ENCODE measurements around the gene DOCK9. TPM values are rescaled to one million over a fixed set of nuclear protein-coding genes. Genes with fewer than 3 reads are reported as not detected.

DOCK9 gene
- total and polyA plus RNA-seq, 2 donors (not counting 3 experiments of a cell fraction or from before 2014, with no cell fraction given) = 147 to 323 TPM

DNA sequence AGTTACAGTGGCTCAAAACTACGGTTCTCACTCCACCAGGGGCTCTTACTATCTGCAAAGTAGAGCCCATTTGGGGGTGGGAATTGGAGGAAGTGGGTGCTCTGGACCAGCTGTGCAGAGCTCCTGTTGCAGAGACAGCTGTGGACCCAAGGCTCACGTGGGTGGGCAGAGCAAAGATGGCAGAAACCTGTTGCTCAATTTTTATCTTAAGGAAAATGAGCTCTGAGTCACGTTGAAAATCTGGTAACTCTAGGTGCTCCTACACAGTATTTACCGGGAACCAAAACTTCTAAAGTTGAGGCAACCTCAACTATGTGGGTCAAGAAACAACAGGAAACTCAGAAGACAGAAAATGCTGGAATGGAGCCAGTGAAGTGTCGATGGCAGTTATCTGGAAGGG, 195.2 kb downstream of the DOCK9 start:
- H3K9me1 ChIP-seq (replicated peaks; ENCODE audit: control insufficient read depth, extremely low read depth, insufficient read depth, low read length) = no peaks in the 10 kb centered on the region
- H3K4me1 ChIP-seq (ENCODE audit: control insufficient read depth, extremely low read depth, insufficient read depth, low read length) = peaks cover 3% of the 10 kb centered on the region
- peaks cover 8 to 9% of the 10 kb centered on the region in 2 experiments for H3K27me3 ChIP-seq (ENCODE audit: control insufficient read depth in 2 of 2, insufficient read depth in 2 of 2, low read length in 2 of 2)
- dilution Hi-C loops (cut with MboI; ENCODE audit: extremely low pct_ligation_motif_present, low sequenced_read_pairs) (no loop called here), intact Hi-C loops (cut with micrococcal nuclease) (no loop called here)
- CTCF ChIA-PET = interaction anchor here (1.0 kb wide), 1 partner anchor 11 kb away, joined by 3 read pairs; no protein-coding TSS in a partner anchor
- POLR2A ChIA-PET = no interaction called here
- H3K4me2 ChIP-seq (ENCODE audit: insufficient read depth, low read length) = no peak overlapping the region
- no peak overlapping the region for H2AFZ ChIP-seq (ENCODE audit: low read depth, low read length)
- H3K4me3 ChIP-seq (replicated peaks in 1 of 3; ENCODE audit: insufficient read depth in 1 of 3, low read depth in 1 of 3, low read length in 3 of 3) = no peak overlapping the region
- no peak overlapping the region for H3K27ac ChIP-seq (ENCODE audit: insufficient read depth, low read depth, low read length)
- H4K20me1 ChIP-seq (replicated peaks; ENCODE audit: control insufficient read depth, extremely low read depth, insufficient read depth, low read length) = no peaks in the 10 kb centered on the region
- FAIRE-seq (no peak), DNase-seq (ENCODE audit: low read depth, low spot score) (no peak)
- no TSS peak for BruUV-seq (replicated peaks)
- H3K9me3 ChIP-seq (replicated peaks; ENCODE audit: control insufficient read depth, insufficient read depth, low read length) = no peaks in the 10 kb centered on the region
- no peaks in the 10 kb centered on the region for H3K36me3 ChIP-seq (ENCODE audit: control insufficient read depth in 2 of 2, extremely low read depth in 1 of 2, insufficient read depth in 2 of 2, low read length in 2 of 2)
- no peak overlapping the region for H3K9ac ChIP-seq (replicated peaks; ENCODE audit: extremely low read depth, insufficient read depth, low read length)
- no peaks in the 10 kb centered on the region for H3K79me2 ChIP-seq (ENCODE audit: control insufficient read depth, insufficient read depth, low read length)
- TF ChIP-seq GATA2 (IDR thresholded peaks at IDR 0.05; ENCODE audit: insufficient read depth, insufficient read length, low read depth, low read length) (no peak), FOS (IDR thresholded peaks at IDR 0.05; ENCODE audit: borderline replicate concordance, insufficient read depth, low read length) (no peak), EZH2 (IDR thresholded peaks at IDR 0.05; ENCODE audit: borderline replicate concordance, low read depth, low read length, severe bottlenecking) (no peak), POLR2AphosphoS5 (IDR thresholded peaks at IDR 0.05; ENCODE audit: insufficient read depth, low read depth, low read length) (no peak), POLR2A (IDR thresholded peaks at IDR 0.05; ENCODE audit: low read depth, low read length) (no peak), MYC (IDR thresholded peaks at IDR 0.05; ENCODE audit: low read depth, low read length) (no peak), JUN (IDR thresholded peaks at IDR 0.05; ENCODE audit: borderline replicate concordance, insufficient read depth, insufficient read length, low read depth) (no peak), CTCF (IDR thresholded peaks at IDR 0.05; ENCODE audit: extremely low read depth in 1 of 2, insufficient read depth in 1 of 2, low read depth in 1 of 2, low read length in 2 of 2) (no peak)
- TF ChIP-seq, protein P1, sequence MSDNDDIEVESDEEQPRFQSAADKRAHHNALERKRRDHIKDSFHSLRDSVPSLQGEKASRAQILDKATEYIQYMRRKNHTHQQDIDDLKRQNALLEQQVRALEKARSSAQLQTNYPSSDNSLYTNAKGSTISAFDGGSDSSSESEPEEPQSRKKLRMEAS (IDR thresholded peaks at IDR 0.05; ENCODE audit: insufficient read depth, insufficient read length) = no peak

All from endothelial cell of umbilical vein (primary cell).